ENCODE results near the gene RNF223. TPM values are rescaled to one million over a fixed set of nuclear protein-coding genes. Genes with fewer than 3 reads are reported as not detected.
"Not testable (repeated sequence)": the region's sequence is repeated elsewhere in the genome, so short reads cannot be mapped to it uniquely, and the experiment has no call there.

The RNF223 gene
- total and polyA plus RNA-seq, 2 donors = 0.05 to 0.37 TPM

GRCh38 chr1:1069711-1070676 lies 4.1 kb downstream of the RNF223 start:
- Histone ChIP-seq H3K27ac (ENCODE audit: low read depth in 1 of 2, low read length in 1 of 2) (no peak overlapping the region), H3K9me3 (ENCODE audit: control insufficient read depth in 2 of 2, insufficient read depth in 1 of 2, low read length in 1 of 2) (peaks cover 0 to 11% of the 10 kb centered on the region in 2 donors), H3K27me3 (ENCODE audit: control insufficient read depth in 2 of 2, insufficient read depth in 1 of 2, low read length in 1 of 2) (peaks cover 10 to 62% of the 10 kb centered on the region in 2 donors), H3K36me3 (ENCODE audit: control insufficient read depth in 2 of 2, insufficient read depth in 2 of 2, low read length in 1 of 2) (no peaks in the 10 kb centered on the region), H3K4me1 (ENCODE audit: control insufficient read depth in 2 of 2, insufficient read depth in 2 of 2, low read length in 2 of 2) (peaks cover 6 to 10% of the 10 kb centered on the region in 2 donors), H3K4me3 (ENCODE audit: low read length in 2 of 2) (no peak overlapping the region)
- 75% methylated on average over 40 of the region's 40 CpGs for WGBS
- no peak for DNase-seq (ENCODE audit: low read depth in 6 of 9, low spot score in 9 of 9)

GRCh38 chr1:1069056-1069710 lies 4.9 kb downstream of the RNF223 start:
- H3K9me3 ChIP-seq (ENCODE audit: control insufficient read depth in 2 of 2, insufficient read depth in 1 of 2, low read length in 1 of 2) = peaks cover 0 to 11% of the 10 kb centered on the region in 2 donors
- peak overlapping the region; percentile 42 to 60 for H3K4me3 ChIP-seq (ENCODE audit: low read length in 2 of 2)
- H3K27ac ChIP-seq (ENCODE audit: low read depth in 1 of 2, low read length in 1 of 2) = peak overlapping the region in 1 of 2 donors; percentile 86
- H3K4me1 ChIP-seq (ENCODE audit: control insufficient read depth in 2 of 2, insufficient read depth in 2 of 2, low read length in 2 of 2) = peaks cover 6 to 13% of the 10 kb centered on the region in 2 donors
- H3K27me3 ChIP-seq (ENCODE audit: control insufficient read depth in 2 of 2, insufficient read depth in 1 of 2, low read length in 1 of 2) = peaks cover 13 to 60% of the 10 kb centered on the region in 2 donors
- DNase-seq (ENCODE audit: low read depth in 6 of 9, low spot score in 9 of 9) = peak; percentile 33 to 86 (median 70)
- H3K36me3 ChIP-seq (ENCODE audit: control insufficient read depth in 2 of 2, insufficient read depth in 2 of 2, low read length in 1 of 2) = no peaks in the 10 kb centered on the region
- 5% methylated on average over 75 of the region's 75 CpGs for WGBS

- Histone ChIP-seq H3K9me3 (ENCODE audit: control insufficient read depth in 2 of 2, insufficient read depth in 1 of 2, low read length in 1 of 2) (peaks cover 0 to 11% of the 10 kb centered on the region in 2 donors), H3K4me1 (ENCODE audit: control insufficient read depth in 2 of 2, insufficient read depth in 2 of 2, low read length in 2 of 2) (peaks cover 6 to 17% of the 10 kb centered on the region in 2 donors), H3K27ac (ENCODE audit: low read depth in 1 of 2, low read length in 1 of 2) (no peak overlapping the region), H3K36me3 (ENCODE audit: control insufficient read depth in 2 of 2, insufficient read depth in 2 of 2, low read length in 1 of 2) (no peaks in the 10 kb centered on the region), H3K4me3 (ENCODE audit: low read length in 2 of 2) (peak overlapping the region; percentile 42 to 60), H3K27me3 (ENCODE audit: control insufficient read depth in 2 of 2, insufficient read depth in 1 of 2, low read length in 1 of 2) (peaks cover 15 to 61% of the 10 kb centered on the region in 2 donors)
- peak in 3 of 9 donors; percentile 34 to 59 (median 36) for DNase-seq (ENCODE audit: low read depth in 6 of 9, low spot score in 9 of 9)
- under 1% methylated on average over 55 of the region's 55 CpGs for WGBS
Measured at GRCh38 chr1:1068517-1069055, 5.5 kb downstream of the RNF223 start.

DNA sequence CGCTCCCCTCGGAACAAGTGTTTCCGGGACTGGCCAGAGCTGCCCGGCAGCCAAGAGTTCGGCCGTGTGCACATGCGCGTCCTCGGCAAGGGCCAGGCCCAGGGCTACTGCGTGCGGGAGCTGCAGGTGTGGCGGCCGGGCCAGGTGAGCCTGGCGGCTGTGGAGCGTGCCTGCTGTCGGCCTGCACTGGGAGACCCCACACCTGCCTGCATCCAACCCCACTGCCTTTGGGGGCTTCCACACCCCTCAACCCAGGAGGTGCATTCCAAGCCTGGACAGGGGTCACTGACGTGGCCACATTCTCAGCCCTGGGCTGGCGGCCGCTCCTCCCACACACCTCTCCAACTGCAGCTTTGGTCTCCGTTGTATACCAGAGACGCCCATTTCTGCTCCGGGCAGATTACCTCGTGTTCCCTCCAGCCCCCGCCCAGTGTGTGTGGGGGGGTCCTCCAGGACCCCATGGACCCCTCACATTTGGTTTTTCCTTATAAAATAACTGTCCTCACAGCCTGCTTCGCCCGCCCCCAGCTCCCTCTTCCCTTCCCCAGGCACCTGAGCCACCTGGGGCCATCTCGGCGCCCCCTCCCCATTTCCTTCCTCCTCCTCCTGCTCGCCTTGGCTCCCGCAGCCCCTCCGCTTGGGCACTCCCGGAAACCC lies 6.1 kb downstream of the RNF223 start:
- H3K9me3 ChIP-seq (ENCODE audit: control insufficient read depth in 2 of 2, insufficient read depth in 1 of 2, low read length in 1 of 2) = peaks cover 0 to 11% of the 10 kb centered on the region in 2 donors
- WGBS = 59% methylated on average over 32 of the region's 32 CpGs
- H3K4me1 ChIP-seq (ENCODE audit: control insufficient read depth in 2 of 2, insufficient read depth in 2 of 2, low read length in 2 of 2) = peaks cover 6 to 19% of the 10 kb centered on the region in 2 donors
- no peak for DNase-seq (ENCODE audit: low read depth in 6 of 9, low spot score in 9 of 9)
- H3K36me3 ChIP-seq (ENCODE audit: control insufficient read depth in 2 of 2, insufficient read depth in 2 of 2, low read length in 1 of 2) = no peaks in the 10 kb centered on the region
- peak overlapping the region in 1 of 2 donors; percentile 60 for H3K4me3 ChIP-seq (ENCODE audit: low read length in 2 of 2)
- H3K27me3 ChIP-seq (ENCODE audit: control insufficient read depth in 2 of 2, insufficient read depth in 1 of 2, low read length in 1 of 2) = peaks cover 20 to 66% of the 10 kb centered on the region in 2 donors
- no peak overlapping the region for H3K27ac ChIP-seq (ENCODE audit: low read depth in 1 of 2, low read length in 1 of 2)

DNA sequence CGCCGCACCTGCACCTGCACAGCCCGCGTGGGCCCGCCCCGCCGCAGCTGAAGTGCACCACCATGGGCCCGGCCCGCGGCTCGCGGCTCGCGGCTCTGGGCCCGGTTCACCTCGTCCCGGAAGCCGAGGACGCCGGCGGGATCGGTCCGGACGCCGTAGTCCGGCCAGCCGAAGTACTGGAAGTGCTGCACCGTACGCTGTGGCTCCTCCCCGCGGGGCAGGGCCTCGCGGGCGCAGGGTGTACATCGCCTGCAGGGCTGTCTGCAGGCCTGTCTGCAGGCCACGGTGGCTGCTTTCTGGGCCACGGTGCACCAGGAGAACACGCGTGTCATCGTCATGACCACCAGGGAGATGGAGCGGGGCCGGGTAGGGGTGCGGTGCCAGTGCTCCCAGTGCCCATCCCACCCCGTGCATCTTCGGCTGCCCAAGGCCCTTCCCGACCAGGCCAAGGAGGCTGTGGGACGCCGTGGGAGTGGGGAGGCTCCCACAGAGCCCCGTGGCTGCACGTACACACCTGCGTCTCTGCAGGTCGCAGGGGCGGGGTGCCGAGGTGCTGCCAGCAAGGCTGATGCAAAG lies 6.7 kb downstream of the RNF223 start:
- 94% methylated on average over 54 of the region's 54 CpGs for WGBS
- H3K27ac ChIP-seq (ENCODE audit: low read depth in 1 of 2, low read length in 1 of 2) = no peak overlapping the region
- no peak overlapping the region for H3K4me3 ChIP-seq (ENCODE audit: low read length in 2 of 2)
- DNase-seq (ENCODE audit: low read depth in 6 of 9, low spot score in 9 of 9) = no peak
- no peaks in the 10 kb centered on the region for H3K36me3 ChIP-seq (ENCODE audit: control insufficient read depth in 2 of 2, insufficient read depth in 2 of 2, low read length in 1 of 2)
- peaks cover 6 to 19% of the 10 kb centered on the region in 2 donors for H3K4me1 ChIP-seq (ENCODE audit: control insufficient read depth in 2 of 2, insufficient read depth in 2 of 2, low read length in 2 of 2)
- H3K27me3 ChIP-seq (ENCODE audit: control insufficient read depth in 2 of 2, insufficient read depth in 1 of 2, low read length in 1 of 2) = peaks cover 26 to 72% of the 10 kb centered on the region in 2 donors
- peaks cover 0 to 11% of the 10 kb centered on the region in 2 donors for H3K9me3 ChIP-seq (ENCODE audit: control insufficient read depth in 2 of 2, insufficient read depth in 1 of 2, low read length in 1 of 2)

DNA sequence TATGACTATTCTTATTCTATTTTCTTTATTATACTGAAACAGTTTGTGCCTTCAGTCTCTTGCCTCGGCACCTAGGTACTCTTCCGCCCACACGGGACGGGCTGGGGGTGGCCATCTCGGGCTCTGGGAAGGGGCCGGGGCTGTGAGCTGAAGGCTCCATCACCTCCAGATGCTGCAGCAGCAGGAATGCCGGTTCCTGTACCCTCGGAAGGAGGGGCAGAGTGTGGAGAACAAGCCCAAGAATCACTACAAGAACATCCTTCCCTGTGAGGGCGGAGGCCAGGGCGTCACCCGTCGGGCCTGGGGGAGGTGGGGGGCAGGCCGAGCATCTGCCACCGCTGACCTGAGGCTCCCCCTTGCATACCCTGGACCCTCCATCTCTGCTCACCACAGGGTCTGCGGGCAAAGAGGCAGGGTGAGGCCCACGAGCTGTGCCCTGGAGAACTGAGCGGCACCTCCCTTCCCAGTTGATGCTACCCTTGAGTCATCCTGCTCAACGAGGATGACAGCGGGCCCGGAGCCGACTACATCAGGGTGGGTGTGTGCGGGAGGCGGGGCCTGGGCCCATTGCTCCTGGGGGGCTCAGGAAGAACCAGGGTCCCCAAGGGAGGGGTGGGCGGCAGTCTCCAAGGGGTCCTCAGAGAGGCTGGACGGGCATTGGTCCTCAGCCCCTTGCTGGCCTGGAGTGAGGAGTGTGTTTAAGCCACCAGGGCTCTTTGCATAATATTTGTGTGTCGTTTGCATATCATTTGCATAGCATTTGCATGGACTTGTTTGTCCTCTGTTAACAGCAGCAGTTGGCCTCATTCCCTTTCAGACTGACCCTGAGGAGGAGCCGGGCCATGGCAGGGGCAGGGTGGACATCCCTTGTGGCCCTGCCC lies 7.5 kb downstream of the RNF223 start:
- peaks cover 32 to 79% of the 10 kb centered on the region in 2 donors for H3K27me3 ChIP-seq (ENCODE audit: control insufficient read depth in 2 of 2, insufficient read depth in 1 of 2, low read length in 1 of 2)
- peaks cover 6 to 19% of the 10 kb centered on the region in 2 donors for H3K4me1 ChIP-seq (ENCODE audit: control insufficient read depth in 2 of 2, insufficient read depth in 2 of 2, low read length in 2 of 2)
- 82% methylated on average over 27 of the region's 27 CpGs for WGBS
- DNase-seq (ENCODE audit: low read depth in 6 of 9, low spot score in 9 of 9) = no peak
- H3K4me3 ChIP-seq (ENCODE audit: low read length in 2 of 2) = no peak overlapping the region
- H3K36me3 ChIP-seq (ENCODE audit: control insufficient read depth in 2 of 2, insufficient read depth in 2 of 2, low read length in 1 of 2) = no peaks in the 10 kb centered on the region
- no peak overlapping the region for H3K27ac ChIP-seq (ENCODE audit: low read depth in 1 of 2, low read length in 1 of 2)
- peaks cover 0 to 11% of the 10 kb centered on the region in 2 donors for H3K9me3 ChIP-seq (ENCODE audit: control insufficient read depth in 2 of 2, insufficient read depth in 1 of 2, low read length in 1 of 2)

DNA sequence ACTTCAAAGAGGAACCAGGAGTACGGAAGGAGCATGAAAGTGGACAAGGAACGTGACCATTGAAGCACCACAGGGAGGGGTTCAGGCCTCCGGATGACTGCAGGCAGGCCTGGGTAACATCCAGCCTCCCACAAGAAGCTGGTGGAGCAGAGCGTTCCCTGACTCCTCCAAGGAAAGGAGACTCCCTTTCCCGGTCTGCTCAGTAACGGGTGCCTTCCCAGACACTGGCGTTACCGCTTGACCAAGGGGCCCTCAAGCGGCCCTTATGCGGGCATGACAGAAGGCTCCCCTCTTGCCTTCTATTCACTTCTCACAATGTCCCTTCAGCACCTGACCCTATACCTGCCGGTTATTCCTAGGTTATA lies 8.2 kb downstream of the RNF223 start:
- DNase-seq (ENCODE audit: low read depth in 6 of 9, low spot score in 9 of 9); H3K36me3 ChIP-seq (ENCODE audit: control insufficient read depth in 2 of 2, insufficient read depth in 2 of 2, low read length in 1 of 2); H3K4me3 ChIP-seq (ENCODE audit: low read length in 2 of 2); H3K27ac ChIP-seq (ENCODE audit: low read depth in 1 of 2, low read length in 1 of 2): not testable (repeated sequence)
- 84% methylated on average over 11 of the region's 11 CpGs for WGBS
- Histone ChIP-seq H3K27me3 (ENCODE audit: control insufficient read depth in 2 of 2, insufficient read depth in 1 of 2, low read length in 1 of 2) (peaks cover 38 to 82% of the 10 kb centered on the region in 2 donors), H3K9me3 (ENCODE audit: control insufficient read depth in 2 of 2, insufficient read depth in 1 of 2, low read length in 1 of 2) (peaks cover 0 to 11% of the 10 kb centered on the region in 2 donors), H3K4me1 (ENCODE audit: control insufficient read depth in 2 of 2, insufficient read depth in 2 of 2, low read length in 2 of 2) (peaks cover 6 to 19% of the 10 kb centered on the region in 2 donors)
